MM.1S (cell line): ENCODE measurements around the gene ZEB2.

Source experiments
- DNase-seq: peaks from one replicate; pipeline ENCODE4 v3.0.0-alpha.2; 2015
- H2AFZ ChIP-seq: fragments of 300-600 bp; sonication (generic); 2 replicates; pipeline ENCODE4 v1.6.0; 2016; ENCODE audit warnings: antibody characterized with exemption, low read length
- H3F3A ChIP-seq: fragments of 300-600 bp; sonication (generic); 2 replicates; pipeline ENCODE4 v1.6.1; 2016; ENCODE audit warnings: mild to moderate bottlenecking, antibody characterized with exemption, low read length, moderate library complexity, mixed read lengths; ENCODE audit not compliant: insufficient read depth
- H3K27ac ChIP-seq: fragments of 300-600 bp; sonication (generic); 2 replicates; pipeline ENCODE4 v1.5.1; 2016; ENCODE audit warnings: mild to moderate bottlenecking, low read length
- H3K27me3 ChIP-seq: fragments of 300-600 bp; sonication (generic); replicated peaks from 2 replicates; pipeline ENCODE4 v1.6.0; 2016; ENCODE audit warnings: low read length; ENCODE audit not compliant: insufficient read depth
- H3K36me3 ChIP-seq: fragments of 300-600 bp; sonication (generic); replicated peaks from 2 replicates; pipeline ENCODE4 v1.6.1; 2016; ENCODE audit warnings: mild to moderate bottlenecking, low read length, mixed read lengths; ENCODE audit not compliant: insufficient read depth
- H3K4me1 ChIP-seq: fragments of 300-600 bp; sonication (generic); 2 replicates; pipeline ENCODE4 v1.6.1; 2016; ENCODE audit warnings: low read length, mixed read lengths
- H3K4me2 ChIP-seq: fragments of 300-600 bp; sonication (generic); 2 replicates; pipeline ENCODE4 v1.6.0; 2016; ENCODE audit warnings: low read depth, low read length
- H3K4me3 ChIP-seq: fragments of 300-600 bp; sonication (generic); 2 replicates; pipeline ENCODE4 v1.5.1; 2016; ENCODE audit warnings: low read length, mixed read lengths
- H3K79me2 ChIP-seq: fragments of 300-600 bp; sonication (generic); 2 replicates; pipeline ENCODE4 v1.6.1; 2016; ENCODE audit warnings: mixed run types, low read length, mixed read lengths
- H3K9ac ChIP-seq: fragments of 300-600 bp; sonication (generic); 2 replicates; pipeline ENCODE4 v1.6.1; 2016; ENCODE audit warnings: low read length, mixed read lengths
- H3K9me2 ChIP-seq: fragments of 300-600 bp; sonication (generic); replicated peaks from 2 replicates; pipeline ENCODE4 v1.6.1; 2016; ENCODE audit warnings: mild to moderate bottlenecking, low read length, mixed read lengths; ENCODE audit not compliant: insufficient read depth
- H3K9me3 ChIP-seq: fragments of 300-600 bp; sonication (generic); replicated peaks from 2 replicates; pipeline ENCODE4 v1.6.1; 2016; ENCODE audit warnings: mild to moderate bottlenecking, low read length, mixed read lengths; ENCODE audit not compliant: insufficient read depth
- H4K20me1 ChIP-seq: fragments of 300-600 bp; sonication (generic); 2 replicates; pipeline ENCODE4 v1.6.1; 2016; ENCODE audit warnings: mild to moderate bottlenecking, low read length, moderate library complexity, mixed read lengths; ENCODE audit not compliant: insufficient read depth
- EZH2 ChIP-seq: fragments of 300-600 bp; sonication (generic); optimal IDR thresholded peaks from 2 replicates; pipeline ENCODE3; 2017; ENCODE audit warnings: low read depth, mild to moderate bottlenecking, antibody characterized with exemption, low read length, mixed read lengths
- EZH2phosphoT487 ChIP-seq: fragments of 300-600 bp; sonication (generic); IDR thresholded peaks from 2 replicates; pipeline ENCODE4 v1.6.1; 2018; ENCODE audit warnings: antibody characterized with exemption, low read length
- TF ChIP-seq, protein P1 (sequence below): fragments of 300-600 bp; sonication (generic); IDR thresholded peaks from 2 replicates; pipeline ENCODE4 v1.5.1; 2016; ENCODE audit warnings: antibody characterized with exemption, low read length, mixed read lengths

Gene ZEB2

DNA sequence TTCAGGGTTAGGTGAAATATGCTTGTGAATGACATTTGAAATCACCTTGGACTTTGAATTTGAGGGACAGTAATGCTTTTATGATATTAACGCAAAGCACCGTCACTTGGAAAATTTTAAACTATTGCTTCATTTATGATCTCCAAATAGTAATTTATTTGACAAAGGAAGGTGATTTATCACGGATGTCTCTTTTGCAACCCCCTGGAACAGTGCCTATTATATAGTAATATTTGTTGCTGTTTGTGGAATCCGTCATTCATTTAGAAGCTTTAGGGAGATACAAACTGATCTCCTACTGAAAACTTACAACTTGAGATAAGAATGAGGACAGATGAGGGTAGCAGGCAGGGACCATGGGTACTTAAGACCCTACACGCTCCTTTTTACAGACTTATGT, 10.7 kb upstream of the ZEB2 start:
- Histone ChIP-seq H4K20me1 (no peaks in the 10 kb centered on the region), H3K4me2 (no peak overlapping the region), H3K9me3 (no peaks in the 10 kb centered on the region), H3F3A (no peaks in the 10 kb centered on the region), H3K9me2 (no peaks in the 10 kb centered on the region), H3K36me3 (no peaks in the 10 kb centered on the region), H3K4me1 (no peaks in the 10 kb centered on the region), H3K27ac (no peak overlapping the region), H3K4me3 (no peak overlapping the region), H2AFZ (no peak overlapping the region), H3K27me3 (0 out of 2 replicates have a peak, but pooled peaks cover under 1% of the 10 kb centered on the region), H3K79me2 (no peaks in the 10 kb centered on the region), H3K9ac (no peak overlapping the region)
- DNase-seq = no peak
- TF ChIP-seq EZH2phosphoT487 = no peak
- no peak for TF ChIP-seq EZH2
- TF ChIP-seq, protein P1, sequence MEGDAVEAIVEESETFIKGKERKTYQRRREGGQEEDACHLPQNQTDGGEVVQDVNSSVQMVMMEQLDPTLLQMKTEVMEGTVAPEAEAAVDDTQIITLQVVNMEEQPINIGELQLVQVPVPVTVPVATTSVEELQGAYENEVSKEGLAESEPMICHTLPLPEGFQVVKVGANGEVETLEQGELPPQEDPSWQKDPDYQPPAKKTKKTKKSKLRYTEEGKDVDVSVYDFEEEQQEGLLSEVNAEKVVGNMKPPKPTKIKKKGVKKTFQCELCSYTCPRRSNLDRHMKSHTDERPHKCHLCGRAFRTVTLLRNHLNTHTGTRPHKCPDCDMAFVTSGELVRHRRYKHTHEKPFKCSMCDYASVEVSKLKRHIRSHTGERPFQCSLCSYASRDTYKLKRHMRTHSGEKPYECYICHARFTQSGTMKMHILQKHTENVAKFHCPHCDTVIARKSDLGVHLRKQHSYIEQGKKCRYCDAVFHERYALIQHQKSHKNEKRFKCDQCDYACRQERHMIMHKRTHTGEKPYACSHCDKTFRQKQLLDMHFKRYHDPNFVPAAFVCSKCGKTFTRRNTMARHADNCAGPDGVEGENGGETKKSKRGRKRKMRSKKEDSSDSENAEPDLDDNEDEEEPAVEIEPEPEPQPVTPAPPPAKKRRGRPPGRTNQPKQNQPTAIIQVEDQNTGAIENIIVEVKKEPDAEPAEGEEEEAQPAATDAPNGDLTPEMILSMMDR = no peak

- DNase-seq = no peak
- H3K4me3 ChIP-seq = no peak overlapping the region
- no peaks in the 10 kb centered on the region for H3K4me1 ChIP-seq
- no peaks in the 10 kb centered on the region for H3F3A ChIP-seq
- TF ChIP-seq, protein P1 = no peak
- no peak for TF ChIP-seq EZH2phosphoT487
- no peak for TF ChIP-seq EZH2
- no peaks in the 10 kb centered on the region for H4K20me1 ChIP-seq
- H3K9ac ChIP-seq = no peak overlapping the region
- no peak overlapping the region for H3K27ac ChIP-seq
- 0 out of 2 replicates have a peak, but pooled peaks cover 5% of the 10 kb centered on the region for H3K27me3 ChIP-seq
- no peaks in the 10 kb centered on the region for H3K36me3 ChIP-seq
- H3K79me2 ChIP-seq = no peaks in the 10 kb centered on the region
- H3K9me2 ChIP-seq = no peaks in the 10 kb centered on the region
- no peak overlapping the region for H3K4me2 ChIP-seq
- H2AFZ ChIP-seq = no peak overlapping the region
- H3K9me3 ChIP-seq = no peaks in the 10 kb centered on the region
Measured at GRCh38 chr2:144529841-144530240, 9.9 kb upstream of the ZEB2 start.

DNA sequence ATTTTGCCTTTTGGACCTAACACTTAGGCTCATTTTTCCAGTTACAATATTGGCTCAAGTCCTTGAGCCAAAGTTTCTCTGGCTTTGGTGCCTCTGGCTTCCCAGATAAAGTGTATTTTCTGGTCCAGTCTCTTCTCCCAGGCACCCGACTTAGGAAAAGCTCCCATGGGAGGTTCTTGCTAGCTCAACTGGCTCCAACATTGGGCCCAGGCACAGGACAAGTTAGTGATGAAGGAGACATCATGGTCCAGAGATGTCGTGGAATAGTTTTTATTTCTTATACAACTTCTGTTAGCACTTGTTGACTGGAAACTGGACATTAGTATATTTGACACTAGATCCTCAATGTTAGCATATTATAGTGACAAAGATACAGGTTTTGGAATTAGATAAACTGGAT, 8.2 kb upstream of the ZEB2 start:
- H3K4me3 ChIP-seq = no peak overlapping the region
- peaks cover 13% of the 10 kb centered on the region for H3K27me3 ChIP-seq
- TF ChIP-seq EZH2phosphoT487 = no peak
- no peak for TF ChIP-seq EZH2
- TF ChIP-seq, protein P1 = no peak
- H3K27ac ChIP-seq = no peak overlapping the region
- H3K36me3 ChIP-seq = no peaks in the 10 kb centered on the region
- no peaks in the 10 kb centered on the region for H3K4me1 ChIP-seq
- DNase-seq = no peak
- H2AFZ ChIP-seq = no peak overlapping the region
- H3F3A ChIP-seq = no peaks in the 10 kb centered on the region
- H4K20me1 ChIP-seq = no peaks in the 10 kb centered on the region
- no peaks in the 10 kb centered on the region for H3K9me2 ChIP-seq
- H3K9me3 ChIP-seq = no peaks in the 10 kb centered on the region
- no peak overlapping the region for H3K9ac ChIP-seq
- no peaks in the 10 kb centered on the region for H3K79me2 ChIP-seq
- no peak overlapping the region for H3K4me2 ChIP-seq
